Upper lobe of left lung (tissue), 6 donors: Measurements from ENCODE around the gene BPIFB3. TPM values are rescaled to one million over a fixed set of nuclear protein-coding genes. Genes with fewer than 3 reads are reported as not detected.
A peak's percentile ranks its signal among the peaks of the same experiment; 100 is the strongest.
"Not testable (repeated sequence)": the region's sequence is repeated elsewhere in the genome, so short reads cannot be mapped to it uniquely, and the experiment has no call there.

Source experiments
- ATAC-seq, 2 donors: fragments of 200-7000 bp; cut with Tn5 transposase; one replicate each; pipeline ENCODE4 v1.9.1; 2022; ENCODE audit warnings: mild to moderate bottlenecking in 2 of 2, moderate library complexity in 2 of 2; ENCODE audit not compliant: low FRiP score in 2 of 2
- DNase-seq, 2 donors: peaks; one replicate each; pipeline ENCODE4 v3.0.0-alpha.2; 2019 to 2020
- H3K27ac ChIP-seq, 4 donors: fragments of 200-600 bp; sonication (generic); one replicate each; pipeline ENCODE4 v1.5.1; 2016 to 2019
- H3K27me3 ChIP-seq, 4 donors: fragments of 200-600 bp; sonication (generic); one replicate each; pipeline ENCODE4 v1.5.1; 2017 to 2019
- H3K36me3 ChIP-seq, 4 donors: fragments of 200-600 bp; sonication (generic); one replicate each; pipeline ENCODE4 v1.5.1; 2016 to 2019
- H3K4me1 ChIP-seq, 4 donors: fragments of 200-600 bp; sonication (generic); one replicate each; pipeline ENCODE4 v1.5.1; 2018 to 2019
- H3K4me3 ChIP-seq, 4 donors: fragments of 200-600 bp; sonication (generic); one replicate each; pipeline ENCODE4 v1.5.1; 2017 to 2019; ENCODE audit warnings: mild to moderate bottlenecking in 2 of 4, moderate library complexity in 1 of 4
- H3K9me3 ChIP-seq, 4 donors: fragments of 200-600 bp; sonication (generic); one replicate each; pipeline ENCODE4 v1.5.1; 2018 to 2019
- CTCF ChIP-seq, 6 experiments: fragments of 450-650 bp in 4 of 6; fragments of 200-600 bp in 2 of 6; sonication (generic) in 2 of 6; IDR thresholded peaks; one replicate each; pipeline ENCODE4 v1.5.1; 2016 to 2019; ENCODE audit warnings: antibody characterized with exemption in 6 of 6
- EP300 ChIP-seq, 4 donors: sonication (generic); formaldehyde crosslinking; IDR thresholded peaks; one replicate each; pipeline ENCODE4 v1.5.1; 2017; ENCODE audit warnings: antibody characterized with exemption in 4 of 4, control low read depth in 2 of 4
- POLR2A ChIP-seq, 4 donors: fragments of 450-650 bp; IDR thresholded peaks; one replicate each; pipeline ENCODE4 v1.5.1; 2016 to 2017; ENCODE audit warnings: antibody characterized with exemption in 4 of 4, mild to moderate bottlenecking in 2 of 4
- POLR2AphosphoS5 ChIP-seq, 2 donors: sonication (generic); formaldehyde crosslinking; IDR thresholded peaks; one replicate each; pipeline ENCODE4 v1.5.1; 2017; ENCODE audit warnings: antibody characterized with exemption in 2 of 2
- WGBS, 2 donors: methylation state at CpG; one replicate each; pipeline ENCODE4 v1.1.5; 2017 to 2018; 5-methylcytosine and 5-hydroxymethylcytosine counted together
- total RNA-seq, 6 donors: library from RNA; depleted of rRNA in 4 of 6; stranded (reverse); fragments of >200 nt in 4 of 6; gene quantifications; one replicate each; pipeline versions ENCODE4 v1.1.0 to v1.2.1, GENCODE V29; 2016 to 2021
- donor health status: DM: no; HTN: no; CAD: no; lungs with moderate emphysema.
- donor health status: DM: no; HTN: yes; CAD: no; lungs with severe emphysema.

The BPIFB3 gene
- total RNA-seq, 6 donors from 2014 or later: not detected

GRCh38 chr20:33093582-33093981 is 39.9 kb downstream of the BPIFB3 start:
- Histone ChIP-seq H3K27ac (no peak overlapping the region), H3K4me3 (no peak overlapping the region), H3K4me1 (peaks cover 0 to 9% (median 0%) of the 10 kb centered on the region in 4 donors), H3K9me3 (no peaks in the 10 kb centered on the region), H3K27me3 (no peaks in the 10 kb centered on the region), H3K36me3 (no peaks in the 10 kb centered on the region)
- DNase-seq: no peak
- no peak for ATAC-seq
- 53 to 56% methylated on average over 1 of the region's 1 CpG for WGBS, 2 donors
- TF ChIP-seq EP300 (IDR thresholded peaks at IDR 0.05) (no peak), POLR2AphosphoS5 (IDR thresholded peaks at IDR 0.05) (no peak), POLR2A (IDR thresholded peaks at IDR 0.05) (no peak), CTCF (IDR thresholded peaks at IDR 0.05) (no peak)

- WGBS, 2 donors: 93 to 100% methylated on average over 3 to 5 of the region's 5 CpGs
- Histone ChIP-seq H3K27me3 (no peaks in the 10 kb centered on the region), H3K36me3 (no peaks in the 10 kb centered on the region), H3K4me3 (no peak overlapping the region), H3K9me3 (no peaks in the 10 kb centered on the region), H3K27ac (no peak overlapping the region), H3K4me1 (peaks cover 0 to 9% (median 0%) of the 10 kb centered on the region in 4 donors)
- TF ChIP-seq EP300 (IDR thresholded peaks at IDR 0.05): no peak
- TF ChIP-seq CTCF (IDR thresholded peaks at IDR 0.05): no peak
- TF ChIP-seq POLR2A (IDR thresholded peaks at IDR 0.05): no peak
- TF ChIP-seq POLR2AphosphoS5 (IDR thresholded peaks at IDR 0.05): no peak
- ATAC-seq (no peak), DNase-seq (no peak)
Observed at GRCh38 chr20:33095249-33095648, 41.5 kb downstream of the BPIFB3 start.

GRCh38 chr20:33095902-33096584 is 42.3 kb downstream of the BPIFB3 start:
- not testable (repeated sequence) for H3K36me3 ChIP-seq, H3K9me3 ChIP-seq, H3K27ac ChIP-seq, H3K27me3 ChIP-seq, H3K4me3 ChIP-seq, H3K4me1 ChIP-seq
- TF ChIP-seq CTCF (IDR thresholded peaks at IDR 0.05): peak; percentile 35 to 90 (median 68)
- 32 to 47% methylated on average over 5 to 6 of the region's 6 CpGs for WGBS, 2 donors
- peak in 1 of 2 donors; percentile 62 for DNase-seq
- peak; percentile 21 to 62 for ATAC-seq

- H3K36me3 ChIP-seq: no peaks in the 10 kb centered on the region
- no peak overlapping the region for H3K27ac ChIP-seq
- DNase-seq (no peak), ATAC-seq (no peak)
- WGBS, 2 donors: 33 to 49% methylated on average over 3 to 4 of the region's 4 CpGs
- TF ChIP-seq CTCF (IDR thresholded peaks at IDR 0.05) (no peak), POLR2A (IDR thresholded peaks at IDR 0.05) (no peak), POLR2AphosphoS5 (IDR thresholded peaks at IDR 0.05) (no peak), EP300 (IDR thresholded peaks at IDR 0.05) (no peak)
- H3K27me3 ChIP-seq: no peaks in the 10 kb centered on the region
- peaks cover 0 to 9% (median 0%) of the 10 kb centered on the region in 4 donors for H3K4me1 ChIP-seq
- H3K4me3 ChIP-seq: no peak overlapping the region
- no peaks in the 10 kb centered on the region for H3K9me3 ChIP-seq
Observed at GRCh38 chr20:33097001-33097400, 43.3 kb downstream of the BPIFB3 start.
